Measurements from ENCODE around the gene MXD1.

Gene MXD1

DNA sequence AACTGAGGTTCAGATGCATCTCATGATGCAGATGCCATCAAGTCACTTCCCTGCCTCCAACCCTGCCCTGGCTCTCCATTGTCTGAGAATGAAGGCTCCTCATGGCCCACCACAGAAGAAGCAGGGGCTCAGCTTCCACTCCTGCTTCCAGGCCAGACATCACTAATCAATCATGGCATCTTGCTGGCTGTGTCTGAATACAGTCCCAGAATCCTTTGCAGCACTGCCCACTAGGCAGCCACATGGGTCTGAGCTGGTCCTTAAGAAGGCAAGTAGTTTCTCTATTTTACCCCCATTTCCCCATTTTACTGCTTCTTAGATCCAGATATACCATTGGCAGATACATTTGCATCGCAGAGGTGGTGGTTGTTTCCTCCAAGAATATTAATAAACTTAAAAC is 39.2 kb downstream of the MXD1 start:
- DNase-seq = no peak

GRCh38 chr2:69955029-69955428 is 40.1 kb downstream of the MXD1 start:
- no peak for DNase-seq

- no peak for DNase-seq
Measured at GRCh38 chr2:69956475-69956979, 41.6 kb downstream of the MXD1 start.

GRCh38 chr2:69957965-69958364 is 43.1 kb downstream of the MXD1 start:
- no peak for DNase-seq

DNA sequence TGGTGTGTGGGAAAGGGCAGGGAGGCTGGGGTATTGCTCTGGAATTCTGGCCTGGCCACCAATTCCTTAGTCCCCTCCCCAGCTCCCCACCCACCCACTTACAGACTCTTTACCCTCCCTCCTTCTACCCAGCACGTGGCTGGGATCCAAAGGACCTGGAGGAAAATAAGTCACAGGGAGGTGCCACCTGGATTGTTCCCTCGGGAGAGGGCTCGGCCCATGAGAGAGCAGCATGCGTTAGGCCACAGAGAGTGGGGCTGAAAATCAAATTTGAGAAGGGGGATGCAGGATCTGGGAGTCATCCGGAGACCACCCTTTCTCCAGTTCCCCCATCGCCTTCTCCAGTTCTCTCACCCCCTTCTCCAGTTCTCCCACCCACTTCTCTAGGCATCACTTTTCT is 43.6 kb downstream of the MXD1 start:
- no peak for DNase-seq

DNA sequence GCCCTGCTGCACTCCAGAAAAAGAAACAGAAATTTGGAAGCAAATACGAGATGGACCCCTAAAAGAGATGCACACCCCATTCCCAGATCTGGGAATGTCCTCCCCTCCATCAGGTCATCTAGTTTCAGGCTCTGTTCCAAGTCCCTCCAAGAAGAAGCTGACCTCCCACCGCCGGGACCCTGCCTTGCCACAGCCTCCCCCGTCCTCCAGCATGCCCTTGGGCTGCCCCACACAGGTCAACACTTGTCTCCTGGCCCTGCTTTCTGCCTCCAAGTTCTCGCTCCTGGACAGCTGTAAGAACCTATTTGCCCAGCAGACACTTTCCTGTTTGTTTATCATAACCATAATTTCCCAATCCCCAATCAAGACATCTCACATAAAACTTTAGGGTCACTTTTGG is 44.5 kb downstream of the MXD1 start:
- DNase-seq = no peak

GRCh38 chr2:69960821-69961220 is 45.9 kb downstream of the MXD1 start:
- DNase-seq = no peak

GRCh38 chr2:69961496-69961895 is 46.6 kb downstream of the MXD1 start, which contains the start of gene ASPRV1:
ASPRV1 (minus strand) TSS chr2:69961631; CDS start chr2:69961436, 195 bp downstream.
- no peak for DNase-seq

- no peak for DNase-seq
Measured at GRCh38 chr2:69962986-69963730, 48.2 kb downstream of the MXD1 start.

DNA sequence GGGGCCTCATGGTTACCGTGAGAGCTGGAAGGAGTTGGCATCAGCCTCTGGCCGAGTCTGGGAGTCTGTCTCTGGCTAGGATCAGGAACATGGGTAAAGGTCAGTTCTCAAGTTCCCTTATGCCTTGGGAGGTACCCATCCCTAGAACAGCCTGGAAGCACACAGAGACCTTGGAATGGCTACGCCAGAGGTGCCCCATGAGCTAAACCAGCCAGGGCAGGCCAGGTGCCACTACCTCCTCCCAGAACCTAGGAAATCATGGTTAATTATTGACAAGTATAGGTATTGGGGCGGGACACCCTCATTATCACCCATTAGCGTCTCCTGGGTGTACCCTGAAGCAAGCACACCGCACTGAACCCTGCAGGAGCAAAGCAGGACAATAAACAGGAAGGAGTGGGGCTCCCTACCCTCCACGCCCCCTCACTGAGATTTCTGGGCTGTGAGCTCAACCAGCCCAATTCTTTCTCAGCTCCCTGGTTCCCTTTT is 49.5 kb downstream of the MXD1 start:
- no peak for DNase-seq

DNA sequence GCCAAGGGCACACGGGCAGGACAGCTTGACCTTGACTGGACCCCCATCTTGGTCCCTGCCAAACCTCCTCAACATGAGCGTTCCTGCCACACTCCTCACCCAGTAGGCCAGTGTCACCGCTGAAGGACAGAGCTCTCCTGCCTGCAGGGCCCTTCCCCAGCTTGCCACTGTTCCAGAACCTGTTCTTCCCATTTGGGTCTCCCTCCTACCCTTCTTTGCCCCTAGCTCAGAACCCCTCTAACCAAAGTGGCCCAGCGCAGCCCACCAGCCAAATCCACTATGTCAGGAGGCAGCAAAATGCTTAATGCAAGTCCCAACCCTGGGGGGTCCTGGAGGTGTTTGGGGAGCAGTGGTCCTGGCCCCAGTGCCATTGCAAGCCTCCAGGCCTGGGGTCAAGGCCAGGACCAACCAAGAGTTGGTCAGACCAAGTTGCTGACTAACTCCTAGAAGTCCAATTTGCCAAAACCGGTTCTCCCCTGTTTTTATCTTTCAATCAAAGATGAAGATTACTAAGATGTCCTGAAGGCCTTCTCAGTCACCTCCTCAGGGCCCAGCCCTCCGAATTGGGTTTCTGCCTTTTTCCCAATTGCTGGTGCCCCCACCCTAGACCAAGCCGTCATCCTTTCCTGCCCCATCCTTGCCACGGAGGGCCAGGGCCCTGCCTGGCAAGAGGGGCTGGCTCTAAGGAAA is 51.0 kb downstream of the MXD1 start:
- no peak for DNase-seq

GRCh38 chr2:69966496-69966895 is 51.6 kb downstream of the MXD1 start:
- DNase-seq = no peak

DNA sequence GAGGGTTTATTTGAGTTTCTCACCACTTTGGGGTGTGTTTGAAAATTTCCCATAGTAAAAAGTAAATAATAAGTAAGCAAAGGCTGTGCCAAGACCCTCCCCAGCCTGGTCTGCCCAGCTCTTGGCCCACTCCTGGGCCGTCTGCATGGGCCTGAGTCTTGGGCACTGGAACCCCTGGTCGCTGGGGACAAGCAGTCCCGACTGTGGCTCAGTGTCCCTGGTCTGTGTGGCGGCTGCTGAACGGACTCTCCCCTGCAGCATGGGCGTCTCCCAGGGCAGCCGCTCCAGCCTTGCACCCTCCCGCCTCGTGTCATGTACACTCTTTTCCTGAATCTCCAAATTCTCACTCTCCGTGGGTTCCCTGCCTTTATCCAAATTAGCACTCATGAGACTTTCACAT is 53.7 kb downstream of the MXD1 start:
- DNase-seq = no peak

GRCh38 chr2:69969126-69969983 is 54.4 kb downstream of the MXD1 start:
- DNase-seq = no peak

GRCh38 chr2:69969991-69970390 is 55.1 kb downstream of the MXD1 start:
- no peak for DNase-seq

- DNase-seq = no peak
Measured at GRCh38 chr2:69972822-69973221, 57.9 kb downstream of the MXD1 start.

DNA sequence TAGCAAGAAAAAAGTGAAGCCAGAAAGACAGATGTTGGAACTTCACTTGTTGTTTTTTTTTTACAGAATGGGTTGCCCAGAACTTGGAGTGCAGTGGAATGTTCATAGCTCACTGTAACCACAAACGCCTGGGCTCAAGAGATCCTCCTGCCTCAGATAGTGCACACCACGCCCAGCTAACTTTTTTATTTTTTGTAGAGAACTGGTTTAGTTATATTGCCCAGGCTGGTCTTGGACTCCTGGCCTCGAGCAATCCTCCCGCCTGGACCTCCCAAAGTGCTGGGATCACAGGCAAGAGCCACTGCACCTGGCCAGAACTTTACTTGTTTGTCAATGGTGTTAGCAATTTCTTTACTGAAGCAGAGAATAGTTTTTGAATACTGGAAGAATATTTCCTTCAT is 58.4 kb downstream of the MXD1 start:
- DNase-seq = no peak

DNA sequence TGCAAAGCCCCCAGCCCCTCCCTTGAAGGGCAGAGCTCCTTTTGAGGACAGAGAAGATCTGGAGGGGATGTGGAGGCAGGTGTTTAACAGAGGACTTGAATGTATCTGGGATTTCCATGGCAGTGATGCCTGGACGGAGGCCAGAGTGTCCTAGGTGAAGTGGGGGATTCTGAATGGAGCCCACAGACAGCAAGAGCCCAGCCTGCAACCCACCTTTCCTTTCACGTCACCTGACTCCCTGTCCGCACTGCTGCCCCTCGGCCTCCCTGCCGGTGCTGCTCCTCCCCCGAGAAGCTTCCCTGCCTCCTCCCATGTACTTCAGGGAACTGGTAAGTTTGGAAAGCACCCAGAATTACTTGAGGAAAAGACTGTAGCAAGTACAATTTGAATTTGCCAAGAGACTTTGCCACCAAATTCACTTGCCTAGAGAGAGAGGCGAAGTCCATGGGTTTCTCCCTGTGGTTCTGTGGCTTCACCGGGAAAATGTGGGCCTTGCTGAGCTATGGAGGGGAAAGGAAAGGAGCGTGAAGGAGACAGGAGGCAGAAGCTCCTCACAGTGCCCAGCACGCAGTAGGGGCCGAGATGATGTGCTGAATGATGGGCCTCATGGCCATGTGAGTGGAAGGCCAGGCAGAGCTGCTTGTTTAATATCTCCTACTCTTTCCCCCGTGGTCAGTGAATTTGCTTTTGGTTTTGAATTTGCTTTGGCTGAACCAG is 60.4 kb downstream of the MXD1 start:
- no peak for DNase-seq

DNA sequence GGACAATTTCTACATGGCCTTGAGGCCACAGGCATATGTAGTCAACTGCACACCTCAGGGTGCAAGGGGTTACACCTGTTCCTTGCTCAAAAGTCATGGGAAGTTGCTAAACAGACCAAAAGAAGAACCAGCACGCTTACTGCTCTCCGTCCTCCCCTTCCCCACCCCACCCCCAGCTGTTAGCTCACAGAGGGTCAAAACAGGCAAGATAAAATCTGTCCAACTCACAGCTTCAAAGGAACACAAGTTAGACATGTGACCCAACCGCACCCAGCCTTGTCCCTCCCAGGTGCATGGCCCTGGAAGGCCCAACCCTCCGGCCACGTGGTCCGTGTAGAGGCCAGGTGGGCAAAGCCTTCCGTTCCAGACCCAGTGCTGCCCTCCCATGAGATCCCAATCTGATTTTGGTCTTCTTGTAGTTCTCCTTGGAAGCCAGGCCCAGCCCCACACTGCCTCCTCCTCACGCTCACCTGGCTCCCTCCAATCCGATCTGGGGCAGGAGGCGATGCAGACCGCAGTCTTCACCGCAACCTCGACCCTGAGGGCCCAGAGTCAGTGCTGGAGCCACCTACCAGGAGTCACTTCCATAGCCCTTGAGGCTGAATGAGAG is 61.0 kb downstream of the MXD1 start:
- no peak for DNase-seq

GRCh38 chr2:69977186-69977585 is 62.3 kb downstream of the MXD1 start:
- no peak for DNase-seq

DNA sequence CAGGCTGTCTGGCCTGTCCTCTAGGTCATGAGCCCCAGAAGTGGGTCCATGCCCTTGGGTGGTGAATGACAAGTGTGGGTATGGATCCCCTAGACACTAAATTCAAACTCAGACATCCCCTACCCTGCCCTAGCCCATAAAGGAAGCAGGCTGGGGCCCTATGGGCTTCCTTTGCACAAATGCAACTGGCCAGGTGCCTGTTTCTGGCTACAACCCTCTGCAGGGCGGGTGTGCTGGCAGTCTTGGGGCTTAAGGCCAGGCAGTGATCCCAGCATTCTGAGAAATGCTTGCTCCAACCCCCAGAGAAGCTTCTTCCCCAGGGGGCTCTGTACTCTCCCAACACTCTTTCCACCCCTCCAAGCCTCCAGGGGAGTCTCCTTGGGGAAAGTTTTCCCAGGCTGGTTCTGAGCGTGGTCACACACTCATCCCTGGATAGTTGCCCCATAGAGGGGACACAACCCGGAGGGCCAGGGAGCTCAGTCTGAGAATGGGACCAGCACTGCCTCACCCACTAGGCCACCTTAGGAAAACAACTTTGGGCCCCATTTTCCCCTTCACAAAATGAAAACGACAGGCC is 63.1 kb downstream of the MXD1 start:
- no peak for DNase-seq
